ENCODE measurements around the gene FILIP1. TPM values are rescaled to one million over a fixed set of nuclear protein-coding genes. Genes with fewer than 3 reads are reported as not detected.

Gene FILIP1
- total RNA-seq, 1 donor from 2014 or later = not detected

DNA sequence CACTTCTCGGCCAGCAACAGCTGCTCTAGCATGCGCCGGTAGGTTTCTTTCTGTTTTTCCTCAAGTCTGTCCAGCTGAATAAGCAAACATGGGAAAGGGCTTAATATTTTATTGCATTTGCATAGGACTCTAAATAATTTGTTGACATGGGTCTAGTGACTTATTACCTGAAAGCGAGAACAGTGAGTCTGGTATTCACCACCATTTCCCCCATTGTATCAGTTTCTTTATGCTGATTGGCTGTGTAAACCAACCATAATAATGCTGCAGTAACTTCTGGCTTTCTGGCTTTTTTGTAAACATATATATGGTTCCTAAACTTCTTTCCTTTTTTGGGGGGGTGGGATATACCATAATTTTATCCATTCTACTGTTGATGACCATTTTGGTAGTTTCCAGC lies 140.0 kb downstream of the FILIP1 start:
- DNase-seq = no peak
- Mint-ChIP-seq H3K36me3 (ENCODE audit: low read depth) (no peaks in the 10 kb centered on the region), H3K27ac (no peak overlapping the region), H3K9me3 (no peaks in the 10 kb centered on the region), H3K27me3 (peaks cover 25% of the 10 kb centered on the region), H3K4me1 (no peaks in the 10 kb centered on the region), H3K4me3 (no peak overlapping the region)
- intact Hi-C loops (cut with micrococcal nuclease) = no loop called here

DNA sequence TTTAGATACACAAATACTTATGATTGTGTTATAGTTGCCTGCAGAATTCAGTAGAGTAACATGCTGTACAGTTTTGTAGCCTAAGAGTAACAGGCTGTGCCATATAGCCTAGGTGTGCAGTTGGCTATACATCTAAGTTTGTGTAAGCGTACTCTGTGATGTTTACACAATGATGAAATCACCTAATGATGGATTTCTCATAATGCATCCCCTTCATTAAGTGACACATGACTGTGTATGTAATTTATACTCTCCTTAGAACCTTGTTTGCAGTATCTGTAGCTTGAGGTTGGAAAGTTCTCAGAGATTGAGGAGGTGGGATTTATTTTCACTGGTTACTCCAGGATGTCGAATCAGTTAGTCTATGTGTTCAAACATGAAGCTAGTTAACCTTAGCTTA lies 142.0 kb downstream of the FILIP1 start:
- peaks cover 39% of the 10 kb centered on the region for H3K27me3 Mint-ChIP-seq
- no peaks in the 10 kb centered on the region for H3K36me3 Mint-ChIP-seq (ENCODE audit: low read depth)
- intact Hi-C loops (cut with micrococcal nuclease) = no loop called here

DNA sequence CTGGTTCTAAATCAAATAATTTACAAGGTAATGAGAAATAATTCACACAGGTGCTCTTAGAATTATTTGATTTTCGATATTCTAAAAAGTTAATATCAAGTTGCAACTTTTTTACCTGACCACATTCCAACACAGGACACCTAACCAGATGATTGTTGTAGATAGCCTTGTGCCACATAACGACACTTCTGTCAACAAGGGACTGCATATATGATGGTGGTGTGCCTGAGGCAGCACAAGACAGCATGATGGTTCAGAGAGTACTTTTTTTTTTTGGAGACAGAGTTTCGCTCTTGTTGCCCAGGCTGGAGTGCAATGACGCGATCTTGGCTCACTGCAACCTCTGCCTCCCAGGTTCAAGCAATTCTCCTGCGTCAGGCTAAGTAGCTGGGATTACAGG lies 142.8 kb downstream of the FILIP1 start:
- Mint-ChIP-seq H3K27me3 (peaks cover 40% of the 10 kb centered on the region), H3K4me1 (no peaks in the 10 kb centered on the region), H3K27ac (no peak overlapping the region), H3K36me3 (ENCODE audit: low read depth) (no peaks in the 10 kb centered on the region), H3K9me3 (no peaks in the 10 kb centered on the region), H3K4me3 (no peak overlapping the region)
- intact Hi-C loops (cut with micrococcal nuclease) = no loop called here
- no peak for DNase-seq

More for the DNA sequence above, 142.0 kb downstream of the FILIP1 start:
- Mint-ChIP-seq H3K4me1 (no peaks in the 10 kb centered on the region), H3K27ac (no peak overlapping the region), H3K4me3 (no peak overlapping the region), H3K9me3 (no peaks in the 10 kb centered on the region)
- no peak for DNase-seq

DNA sequence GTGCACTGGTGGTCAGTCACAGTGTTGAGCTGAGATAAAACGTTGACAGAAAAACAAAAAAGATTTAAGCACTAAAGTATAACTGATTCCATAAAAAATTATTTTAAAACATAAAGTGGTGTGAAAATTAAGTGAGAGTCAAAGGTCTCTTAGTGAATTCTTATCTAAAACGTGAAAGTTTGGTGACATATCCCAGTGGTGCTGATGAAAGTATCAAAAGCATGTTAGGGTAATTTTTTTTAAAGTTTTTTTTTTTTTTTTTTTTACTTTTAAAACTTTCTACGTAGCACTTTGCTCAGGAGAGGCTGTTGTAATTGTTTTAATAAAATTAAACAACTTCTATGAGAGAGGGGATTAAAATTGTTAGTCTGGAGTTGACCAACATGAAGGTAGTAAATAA lies 143.4 kb downstream of the FILIP1 start:
- H3K27me3 Mint-ChIP-seq = peaks cover 42% of the 10 kb centered on the region
- DNase-seq = no peak
- no peaks in the 10 kb centered on the region for H3K36me3 Mint-ChIP-seq (ENCODE audit: low read depth)
- intact Hi-C loops (cut with micrococcal nuclease) = no loop called here
- H3K9me3 Mint-ChIP-seq = no peaks in the 10 kb centered on the region
- no peak overlapping the region for H3K27ac Mint-ChIP-seq
- no peak overlapping the region for H3K4me3 Mint-ChIP-seq
- no peaks in the 10 kb centered on the region for H3K4me1 Mint-ChIP-seq

DNA sequence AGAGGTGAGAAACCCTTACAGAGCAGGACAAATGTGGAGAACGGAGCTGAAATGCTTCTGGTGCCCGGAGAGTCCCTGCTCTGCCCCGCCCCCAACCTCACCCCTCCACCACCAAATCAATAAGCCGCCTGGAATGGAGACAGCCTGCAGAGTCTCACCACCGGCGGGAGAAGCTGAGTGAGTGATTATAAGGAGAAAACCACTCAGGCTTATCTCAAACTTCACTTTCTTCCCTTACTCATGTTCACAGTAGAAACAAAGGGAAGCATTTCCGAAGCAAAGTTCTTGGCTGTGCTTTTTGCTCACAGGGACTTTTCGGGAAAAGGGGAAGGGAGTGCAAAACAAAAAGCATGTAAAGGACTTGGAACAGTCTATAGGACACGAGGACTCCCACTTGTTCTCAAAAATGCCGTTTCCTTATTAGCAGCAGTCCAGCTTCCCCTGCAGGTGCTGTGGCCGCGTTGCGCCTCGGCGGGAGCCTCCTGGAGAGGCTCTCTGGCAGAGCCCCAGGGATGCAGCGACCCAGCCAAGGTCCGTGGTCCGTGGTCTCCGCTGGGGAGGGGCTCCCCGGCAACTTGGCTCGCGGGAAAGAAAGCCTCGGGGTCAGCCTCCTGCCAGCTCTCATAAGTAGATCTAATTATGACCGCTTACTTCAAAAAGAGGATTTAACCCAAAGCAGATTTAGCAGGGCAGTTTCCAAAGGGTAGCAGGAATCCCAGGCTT lies 144.2 kb downstream of the FILIP1 start:
- no peaks in the 10 kb centered on the region for H3K36me3 Mint-ChIP-seq (ENCODE audit: low read depth)
- H3K27me3 Mint-ChIP-seq = peaks cover 42% of the 10 kb centered on the region
- no peak overlapping the region for H3K27ac Mint-ChIP-seq
- intact Hi-C loops (cut with micrococcal nuclease) = no loop called here
- no peak for DNase-seq
- no peaks in the 10 kb centered on the region for H3K9me3 Mint-ChIP-seq
- H3K4me3 Mint-ChIP-seq = no peak overlapping the region
- no peaks in the 10 kb centered on the region for H3K4me1 Mint-ChIP-seq

DNA sequence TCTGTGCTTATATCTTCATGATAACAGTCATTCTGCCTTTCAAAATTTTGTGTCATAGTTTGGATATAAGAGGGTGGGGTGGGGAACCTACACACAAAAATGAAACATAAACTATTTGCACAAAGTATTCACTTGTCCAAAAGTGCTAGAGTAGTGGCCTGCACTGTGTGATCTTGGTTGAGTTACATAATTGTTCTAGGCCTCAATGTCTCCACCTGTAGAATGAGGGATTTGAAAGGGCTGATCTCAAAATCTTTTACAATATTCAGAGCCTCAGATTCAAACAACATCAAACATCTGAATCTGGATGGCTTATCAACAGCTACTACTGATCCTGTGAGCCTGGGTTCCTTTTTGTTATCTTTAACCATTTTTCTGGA lies 144.7 kb downstream of the FILIP1 start:
- Mint-ChIP-seq H3K4me1 (no peaks in the 10 kb centered on the region), H3K36me3 (ENCODE audit: low read depth) (no peaks in the 10 kb centered on the region), H3K27me3 (peaks cover 42% of the 10 kb centered on the region), H3K4me3 (no peak overlapping the region), H3K27ac (no peak overlapping the region), H3K9me3 (no peaks in the 10 kb centered on the region)
- intact Hi-C loops (cut with micrococcal nuclease) = no loop called here
- DNase-seq = no peak

DNA sequence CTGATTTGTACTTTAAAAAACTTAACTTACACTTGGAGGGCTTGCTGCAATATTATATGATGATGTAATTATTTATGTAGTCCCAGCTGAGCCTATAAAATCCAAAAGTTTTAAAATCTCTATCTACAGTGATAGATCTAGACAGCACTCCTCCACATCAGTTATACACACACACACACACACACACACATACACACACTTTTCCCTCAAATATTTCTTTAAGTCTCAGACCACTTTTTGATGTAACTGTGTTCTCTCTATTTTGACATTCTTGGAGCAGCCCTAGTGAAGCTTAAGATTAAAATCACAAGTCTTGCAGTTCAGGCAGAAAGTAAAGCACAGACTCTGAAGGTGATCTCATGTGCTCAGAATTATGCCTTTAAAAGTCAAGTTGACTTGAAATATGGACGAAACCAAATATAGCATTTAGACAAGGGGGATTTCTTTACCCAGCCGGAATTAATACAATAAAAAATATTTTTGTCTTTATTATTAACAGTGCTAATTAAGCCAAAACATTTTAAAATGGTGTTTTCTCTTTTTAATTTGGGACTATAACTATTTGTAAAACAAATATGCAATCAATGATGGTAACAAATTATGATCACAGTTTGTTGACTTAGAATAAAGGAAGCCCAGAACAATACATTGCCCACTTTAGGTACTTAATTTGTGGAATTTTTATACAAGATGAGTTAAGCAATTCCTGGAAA lies 145.5 kb downstream of the FILIP1 start:
- DNase-seq = no peak
- Mint-ChIP-seq H3K27me3 (peaks cover 40% of the 10 kb centered on the region), H3K36me3 (ENCODE audit: low read depth) (no peaks in the 10 kb centered on the region), H3K9me3 (no peaks in the 10 kb centered on the region), H3K27ac (no peak overlapping the region), H3K4me1 (no peaks in the 10 kb centered on the region), H3K4me3 (no peak overlapping the region)
- intact Hi-C loops (cut with micrococcal nuclease) = no loop called here

DNA sequence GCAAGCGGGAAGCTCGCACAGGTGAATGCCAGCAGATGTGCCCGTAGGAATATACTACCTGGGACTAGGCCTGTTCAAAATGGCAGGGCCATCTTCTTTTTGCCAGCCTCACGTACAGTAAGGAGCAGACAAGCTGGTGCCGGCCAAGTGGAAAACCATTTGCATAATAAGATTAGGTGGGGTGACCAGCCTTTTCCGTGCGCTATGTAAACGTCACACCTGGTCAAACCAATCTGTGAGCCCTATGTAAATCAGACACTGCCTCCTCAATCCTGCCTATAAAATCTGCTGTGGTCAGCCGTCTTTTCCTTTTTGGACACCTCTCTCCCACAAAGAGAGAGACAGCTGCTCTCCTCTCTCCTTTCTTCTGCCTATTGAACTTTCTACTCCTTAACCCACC lies 148.2 kb downstream of the FILIP1 start:
- Mint-ChIP-seq H3K27me3 (peaks cover 34% of the 10 kb centered on the region), H3K4me1 (no peaks in the 10 kb centered on the region), H3K36me3 (ENCODE audit: low read depth) (no peaks in the 10 kb centered on the region), H3K27ac (no peak overlapping the region), H3K4me3 (no peak overlapping the region), H3K9me3 (no peaks in the 10 kb centered on the region)
- no peak for DNase-seq
- intact Hi-C loops (cut with micrococcal nuclease) = no loop called here

DNA sequence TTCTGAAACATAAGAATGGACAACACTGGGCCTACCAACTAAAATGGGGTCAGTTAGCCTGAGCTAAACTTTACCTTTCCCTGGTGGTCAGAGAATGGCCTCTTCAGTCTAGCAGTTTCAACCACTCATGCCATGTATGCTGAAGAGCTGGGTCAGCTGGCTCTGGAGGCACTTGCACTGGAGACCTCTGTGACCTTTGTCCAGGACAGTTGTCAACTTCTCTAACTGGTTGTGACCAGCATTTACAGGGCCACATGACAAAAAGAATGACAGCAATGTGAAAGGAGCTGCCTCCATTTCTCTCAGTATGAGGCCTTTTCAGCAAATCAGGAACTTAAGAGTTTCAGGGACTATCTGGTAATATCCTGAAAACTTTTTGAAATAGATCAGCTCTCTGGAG lies 149.1 kb downstream of the FILIP1 start:
- Mint-ChIP-seq H3K36me3 (ENCODE audit: low read depth) (no peaks in the 10 kb centered on the region), H3K4me3 (no peak overlapping the region), H3K4me1 (no peaks in the 10 kb centered on the region), H3K27ac (no peak overlapping the region), H3K27me3 (peaks cover 29% of the 10 kb centered on the region), H3K9me3 (no peaks in the 10 kb centered on the region)
- intact Hi-C loops (cut with micrococcal nuclease) = no loop called here
- DNase-seq = no peak

DNA sequence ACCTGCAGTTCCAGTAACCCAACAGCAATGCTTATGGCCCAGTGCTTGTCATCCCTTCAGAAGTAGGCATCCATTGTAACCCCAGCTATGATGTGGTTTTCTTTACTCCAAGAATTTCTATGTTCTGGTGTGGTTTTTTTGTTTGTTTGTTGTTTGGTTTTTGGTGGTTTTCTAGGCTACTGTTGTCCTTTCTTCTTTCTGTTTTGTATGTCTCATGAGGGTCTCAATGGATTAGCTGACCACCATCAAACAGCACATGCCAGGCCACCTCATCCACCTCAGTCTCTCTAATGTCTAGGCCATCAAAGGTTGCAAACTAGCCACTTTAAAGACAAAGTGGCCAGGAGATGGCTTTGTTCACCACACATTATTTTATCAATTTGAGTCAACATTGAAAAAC lies 149.6 kb downstream of the FILIP1 start:
- Mint-ChIP-seq H3K27ac (no peak overlapping the region), H3K36me3 (ENCODE audit: low read depth) (no peaks in the 10 kb centered on the region), H3K9me3 (no peaks in the 10 kb centered on the region), H3K4me3 (no peak overlapping the region), H3K4me1 (no peaks in the 10 kb centered on the region), H3K27me3 (peaks cover 26% of the 10 kb centered on the region)
- DNase-seq = no peak
- intact Hi-C loops (cut with micrococcal nuclease) = no loop called here

DNA sequence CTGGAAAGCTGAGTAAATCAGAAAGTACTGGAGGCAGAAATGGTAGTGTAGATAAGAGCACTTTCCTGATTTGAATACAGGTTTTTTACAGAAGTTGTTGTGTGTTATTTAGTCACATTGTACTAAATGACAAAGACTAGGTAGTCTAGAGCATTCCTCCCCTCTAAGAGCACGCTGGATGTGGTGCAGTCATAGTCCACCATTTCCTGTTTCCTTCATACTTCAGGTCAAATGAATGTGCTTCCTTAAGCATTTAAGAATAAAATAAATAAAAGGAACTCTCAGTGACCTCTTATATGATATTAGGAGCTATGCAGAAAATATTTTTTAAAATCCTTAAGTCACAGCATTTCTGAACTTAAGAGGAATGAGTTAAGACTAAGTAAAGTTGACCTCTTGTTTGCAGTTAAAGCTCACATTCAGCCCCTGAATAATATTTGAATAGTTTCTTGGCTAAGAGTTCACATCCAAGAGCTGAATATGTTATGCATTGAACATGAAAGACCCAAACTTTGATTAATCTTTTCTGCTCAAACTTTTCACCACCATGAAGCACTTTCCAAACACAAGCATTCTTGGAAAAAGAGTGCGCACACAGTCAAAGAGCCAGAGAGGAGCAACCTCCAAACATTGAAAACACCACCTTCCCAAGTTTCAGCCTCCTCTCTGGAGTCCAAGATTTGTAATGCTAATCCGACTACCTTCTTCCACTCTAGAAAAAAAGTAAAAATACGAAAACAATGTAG lies 155.6 kb downstream of the FILIP1 start:
- Mint-ChIP-seq H3K27ac (no peak overlapping the region), H3K36me3 (ENCODE audit: low read depth) (no peaks in the 10 kb centered on the region), H3K4me3 (no peak overlapping the region), H3K27me3 (peaks cover 33% of the 10 kb centered on the region), H3K9me3 (no peaks in the 10 kb centered on the region), H3K4me1 (no peaks in the 10 kb centered on the region)
- intact Hi-C loops (cut with micrococcal nuclease) = no loop called here
- DNase-seq = no peak

DNA sequence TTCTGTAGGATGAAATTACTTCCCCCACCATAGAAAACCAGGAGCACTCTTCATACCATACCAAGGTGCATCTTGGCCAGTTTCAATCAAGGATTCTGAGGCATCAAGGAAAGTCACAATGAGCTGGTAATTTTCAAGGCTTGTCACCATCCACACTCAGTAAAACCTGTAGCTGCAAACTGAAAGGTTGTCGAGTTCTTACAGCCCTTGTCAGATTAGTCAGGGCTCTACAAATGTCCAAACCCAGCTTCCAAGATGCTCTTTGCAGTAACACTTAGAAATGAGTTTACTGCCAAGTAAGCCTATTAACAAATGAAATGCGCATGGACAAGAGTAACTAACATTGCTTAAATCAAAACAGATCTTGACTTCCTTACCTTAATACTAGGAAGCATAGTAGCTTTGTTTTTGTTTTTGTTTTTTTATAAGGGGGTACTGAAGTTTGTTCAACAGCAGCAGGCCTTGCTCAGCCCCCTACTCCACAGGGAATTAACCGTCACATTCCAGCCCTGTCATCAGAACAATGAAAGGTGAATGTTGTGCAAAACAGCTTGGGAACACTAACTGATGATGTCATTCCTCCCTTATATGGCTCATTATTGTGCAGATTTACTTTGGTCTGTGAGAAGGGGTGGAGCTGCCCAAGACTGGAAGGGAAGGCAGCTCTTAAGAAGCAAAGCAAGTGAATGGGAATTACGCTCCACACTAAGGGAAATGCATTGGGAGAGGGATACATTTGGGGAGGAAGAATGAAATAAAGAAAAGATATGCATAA lies 159.1 kb downstream of the FILIP1 start:
- Mint-ChIP-seq H3K27ac (no peak overlapping the region), H3K9me3 (no peaks in the 10 kb centered on the region), H3K27me3 (peaks cover 41% of the 10 kb centered on the region), H3K4me1 (no peaks in the 10 kb centered on the region), H3K36me3 (ENCODE audit: low read depth) (no peaks in the 10 kb centered on the region), H3K4me3 (no peak overlapping the region)
- intact Hi-C loops (cut with micrococcal nuclease) = no loop called here
- no peak for DNase-seq

DNA sequence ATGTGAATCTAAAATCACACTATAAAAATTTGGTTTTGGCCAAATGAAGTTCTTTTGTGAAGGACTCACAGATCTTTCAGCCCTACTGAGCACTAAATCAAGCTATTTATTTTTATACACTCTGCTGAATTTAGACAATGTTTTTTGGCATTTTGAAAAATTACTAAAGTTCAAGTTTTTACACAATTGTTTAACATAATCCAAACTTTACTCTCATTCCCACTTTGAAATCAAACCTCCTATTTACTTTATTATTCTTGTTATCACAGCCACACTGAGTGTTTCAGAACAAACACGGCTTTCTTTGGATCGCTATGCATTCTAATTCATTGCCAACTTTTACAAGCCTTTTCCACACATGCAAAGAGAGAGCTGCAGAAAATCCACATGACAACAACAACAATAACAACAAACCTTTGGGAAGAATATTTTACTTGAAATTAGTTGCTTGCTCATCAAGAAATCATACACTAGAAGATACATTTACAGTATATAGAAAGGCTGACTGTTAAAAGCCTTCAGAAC lies 159.9 kb downstream of the FILIP1 start:
- Mint-ChIP-seq H3K27ac (no peak overlapping the region), H3K27me3 (peaks cover 47% of the 10 kb centered on the region), H3K4me3 (no peak overlapping the region), H3K9me3 (no peaks in the 10 kb centered on the region), H3K36me3 (ENCODE audit: low read depth) (no peaks in the 10 kb centered on the region), H3K4me1 (no peaks in the 10 kb centered on the region)
- DNase-seq = no peak
- intact Hi-C loops (cut with micrococcal nuclease) = no loop called here
